Breast epithelium (tissue), 3 donors: ENCODE measurements around the gene FRMD3.

Source experiments
- POLR2A ChIP-seq: fragments of 450-650 bp; IDR thresholded peaks from one replicate; pipeline ENCODE4 v1.6.1; 2016; ENCODE audit warnings: antibody characterized with exemption, mild to moderate bottlenecking, moderate library complexity
- POLR2AphosphoS5 ChIP-seq, 3 donors: sonication (generic); formaldehyde crosslinking; IDR thresholded peaks; one replicate each; pipeline ENCODE4 v1.6.1; 2017; ENCODE audit warnings: antibody characterized with exemption in 3 of 3
- TF ChIP-seq, protein P1 (sequence below), 3 donors: fragments of 450-650 bp; IDR thresholded peaks; one replicate each; pipeline ENCODE4 v1.5.1; 2016 to 2017; ENCODE audit warnings: antibody characterized with exemption in 3 of 3, mild to moderate bottlenecking in 3 of 3, moderate library complexity in 3 of 3

DNA sequence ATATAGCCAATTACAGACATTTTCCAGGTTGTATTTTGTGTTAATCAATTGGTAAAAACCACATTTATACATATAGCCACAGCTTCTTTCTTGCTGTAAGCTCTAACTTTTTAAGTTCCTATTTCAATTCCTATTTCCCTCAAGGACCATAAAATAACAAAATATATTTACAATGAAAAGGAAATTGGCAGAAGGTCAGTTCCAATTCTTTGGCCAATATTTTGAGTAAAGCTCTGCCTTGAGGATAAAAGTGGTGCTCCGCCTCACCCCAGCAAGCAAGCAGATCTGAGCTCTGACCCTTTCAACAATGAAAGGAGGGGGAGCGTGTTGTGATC, 271.9 kb downstream of the FRMD3 start:
- TF ChIP-seq, protein P1, sequence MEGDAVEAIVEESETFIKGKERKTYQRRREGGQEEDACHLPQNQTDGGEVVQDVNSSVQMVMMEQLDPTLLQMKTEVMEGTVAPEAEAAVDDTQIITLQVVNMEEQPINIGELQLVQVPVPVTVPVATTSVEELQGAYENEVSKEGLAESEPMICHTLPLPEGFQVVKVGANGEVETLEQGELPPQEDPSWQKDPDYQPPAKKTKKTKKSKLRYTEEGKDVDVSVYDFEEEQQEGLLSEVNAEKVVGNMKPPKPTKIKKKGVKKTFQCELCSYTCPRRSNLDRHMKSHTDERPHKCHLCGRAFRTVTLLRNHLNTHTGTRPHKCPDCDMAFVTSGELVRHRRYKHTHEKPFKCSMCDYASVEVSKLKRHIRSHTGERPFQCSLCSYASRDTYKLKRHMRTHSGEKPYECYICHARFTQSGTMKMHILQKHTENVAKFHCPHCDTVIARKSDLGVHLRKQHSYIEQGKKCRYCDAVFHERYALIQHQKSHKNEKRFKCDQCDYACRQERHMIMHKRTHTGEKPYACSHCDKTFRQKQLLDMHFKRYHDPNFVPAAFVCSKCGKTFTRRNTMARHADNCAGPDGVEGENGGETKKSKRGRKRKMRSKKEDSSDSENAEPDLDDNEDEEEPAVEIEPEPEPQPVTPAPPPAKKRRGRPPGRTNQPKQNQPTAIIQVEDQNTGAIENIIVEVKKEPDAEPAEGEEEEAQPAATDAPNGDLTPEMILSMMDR (IDR thresholded peaks at IDR 0.05): no peak
- no peak for TF ChIP-seq POLR2A
- no peak for TF ChIP-seq POLR2AphosphoS5 (IDR thresholded peaks at IDR 0.05)
